ENCODE measurements around the gene HECTD2. TPM values are rescaled to one million over a fixed set of nuclear protein-coding genes. Genes with fewer than 3 reads are reported as not detected.

The HECTD2 gene
- total and polyA plus RNA-seq, 9 of the 15 experiments (the other 6 are each of a cell fraction or from before 2014, with no cell fraction given): 1.3 to 5.9 (median 3.9) TPM

DNA sequence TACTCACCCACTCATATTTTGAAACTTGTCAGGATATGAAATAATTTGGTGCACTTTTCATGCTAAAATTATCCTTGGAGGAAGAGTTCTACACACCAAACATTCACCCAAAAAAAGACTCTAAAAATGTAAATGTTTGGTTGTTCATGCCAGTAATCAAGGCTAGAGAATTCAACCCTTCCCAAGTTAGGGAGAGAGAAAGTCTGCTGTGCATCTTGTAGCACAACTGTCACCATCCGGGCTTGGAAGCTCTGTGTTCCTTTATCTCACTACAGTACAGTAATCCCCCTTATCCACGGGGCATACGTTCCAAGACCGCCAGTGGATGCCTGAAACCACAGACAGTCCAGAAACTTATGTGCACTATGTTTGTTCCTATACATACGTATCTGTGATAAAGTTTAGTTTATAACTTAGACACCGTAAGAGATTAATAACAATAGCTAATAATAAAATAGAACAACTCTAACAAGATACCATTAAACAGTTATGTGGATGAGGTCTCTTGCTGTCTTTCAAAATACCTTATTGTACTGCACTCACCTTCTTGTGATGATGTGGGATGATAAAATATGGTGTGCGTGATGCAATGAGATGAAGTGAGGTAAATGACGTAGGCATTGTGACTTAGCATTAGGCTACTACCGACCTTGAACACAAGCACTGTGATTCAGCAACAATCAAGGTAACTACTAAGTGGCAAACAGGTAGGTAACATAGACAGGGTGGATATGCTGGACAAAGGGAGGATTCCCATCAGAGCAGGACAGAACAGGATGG, 24.6 kb upstream of the HECTD2 start (continued):
- TF ChIP-seq, protein P1, sequence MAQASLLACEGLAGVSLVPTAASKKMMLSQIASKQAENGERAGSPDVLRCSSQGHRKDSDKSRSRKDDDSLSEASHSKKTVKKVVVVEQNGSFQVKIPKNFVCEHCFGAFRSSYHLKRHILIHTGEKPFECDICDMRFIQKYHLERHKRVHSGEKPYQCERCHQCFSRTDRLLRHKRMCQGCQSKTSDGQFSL (CRISPR knock-in tag; IDR thresholded peaks at IDR 0.05): no peak
- TF ChIP-seq, protein P1 (tag; IDR thresholded peaks at IDR 0.05): no peak
- TF ChIP-seq TRIM24 (IDR thresholded peaks at IDR 0.05): peak in 1 of 2 experiments; percentile 36; a peak in 2 of 4 replicates
- TF ChIP-seq FOXM1 (IDR thresholded peaks at IDR 0.05; ENCODE audit: low read depth): no peak
- no peak for TF ChIP-seq FOXM1 (CRISPR knock-in tag; IDR thresholded peaks at IDR 0.05; ENCODE audit: low read depth)
- no peak for TF ChIP-seq SMARCE1 (IDR thresholded peaks at IDR 0.05)
- peak; percentile 29; the same call in 1 of the 2 replicates for TF ChIP-seq CEBPG (CRISPR knock-in tag; IDR thresholded peaks at IDR 0.05)
- no peak; a peak in 1 of 4 replicates for TF ChIP-seq CEBPG (tag; conservative IDR thresholded peaks at IDR 0.05 in 1 of 2, IDR thresholded peaks at IDR 0.05 in 1 of 2)
- 0 out of 2 replicates have a peak, but pooled peaks have one; percentile 18 for TF ChIP-seq ATF7 (IDR thresholded peaks at IDR 0.05)
- peak; percentile 17; the same call in 1 of the 2 replicates for TF ChIP-seq C11orf30 (IDR thresholded peaks at IDR 0.05; ENCODE audit: low read depth)
- TF ChIP-seq CREM (IDR thresholded peaks at IDR 0.05; ENCODE audit: low read depth): peak; percentile 48; the same call in 1 of the 2 replicates

Measured in K562 (cell line).